HEK293 (cell line): ENCODE data around the gene IFNLR1.

Experiments
- EGR2 ChIP-seq: fragments of 450-650 bp; formaldehyde crosslinking; IDR thresholded peaks from 2 replicates; pipeline ENCODE4 v1.5.1; 2016; ENCODE audit warnings: low read depth, missing biosample characterization, missing genetic modification characterization
- REPIN1 ChIP-seq: fragments of 450-650 bp; formaldehyde crosslinking; IDR thresholded peaks from 2 replicates; pipeline ENCODE4 v1.5.1; 2017; ENCODE audit warnings: missing biosample characterization, missing genetic modification characterization, low read depth
- ZBTB7A ChIP-seq: fragments of 450-650 bp; formaldehyde crosslinking; IDR thresholded peaks from 2 replicates; pipeline ENCODE4 v1.5.1; 2016; ENCODE audit warnings: low read depth, missing biosample characterization, missing genetic modification characterization
- ZNF16 ChIP-seq: fragments of 450-650 bp; formaldehyde crosslinking; IDR thresholded peaks from 2 replicates; pipeline ENCODE4 v1.5.1; 2016; ENCODE audit warnings: low read depth, missing biosample characterization, missing genetic modification characterization
- ZNF19 ChIP-seq: fragments of 450-650 bp; formaldehyde crosslinking; IDR thresholded peaks from 2 replicates; pipeline ENCODE4; 2016; ENCODE audit warnings: missing biosample characterization, missing genetic modification characterization, low read depth
- ZNF24 ChIP-seq: fragments of 450-650 bp; formaldehyde crosslinking; IDR thresholded peaks from 2 replicates; pipeline ENCODE4 v1.5.1; 2016; ENCODE audit warnings: missing biosample characterization, missing genetic modification characterization
- ZNF416 ChIP-seq: fragments of 450-650 bp; formaldehyde crosslinking; IDR thresholded peaks from 2 replicates; pipeline ENCODE4 v1.5.1; 2016; ENCODE audit warnings: missing biosample characterization, missing genetic modification characterization
- ZNF596 ChIP-seq: fragments of 450-650 bp; IDR thresholded peaks from 2 replicates; pipeline ENCODE4 v1.5.0; 2018; ENCODE audit warnings: missing biosample characterization, mild to moderate bottlenecking, missing genetic modification characterization, moderate library complexity
- ZNF624 ChIP-seq: fragments of 450-650 bp; formaldehyde crosslinking; IDR thresholded peaks from 2 replicates; pipeline ENCODE4 v1.5.1; 2017; ENCODE audit warnings: missing biosample characterization, missing genetic modification characterization
- TF ChIP-seq, protein P1 (sequence below): fragments of 450-650 bp; formaldehyde crosslinking; IDR thresholded peaks from 2 replicates; pipeline ENCODE4 v1.5.1; 2016; ENCODE audit warnings: missing biosample characterization, missing genetic modification characterization
- TF ChIP-seq, protein P2 (sequence below): sonication (generic); formaldehyde crosslinking; IDR thresholded peaks from 2 replicates; pipeline ENCODE4 v1.8.1; 2022; ENCODE audit warnings: mild to moderate bottlenecking, moderate library complexity, missing genetic modification reagents
- TF ChIP-seq, protein P3 (sequence below): fragments of 450-650 bp; formaldehyde crosslinking; IDR thresholded peaks from 2 replicates; pipeline ENCODE4 v1.5.1; 2017; ENCODE audit warnings: missing biosample characterization, mild to moderate bottlenecking, missing genetic modification characterization, moderate library complexity

DNA sequence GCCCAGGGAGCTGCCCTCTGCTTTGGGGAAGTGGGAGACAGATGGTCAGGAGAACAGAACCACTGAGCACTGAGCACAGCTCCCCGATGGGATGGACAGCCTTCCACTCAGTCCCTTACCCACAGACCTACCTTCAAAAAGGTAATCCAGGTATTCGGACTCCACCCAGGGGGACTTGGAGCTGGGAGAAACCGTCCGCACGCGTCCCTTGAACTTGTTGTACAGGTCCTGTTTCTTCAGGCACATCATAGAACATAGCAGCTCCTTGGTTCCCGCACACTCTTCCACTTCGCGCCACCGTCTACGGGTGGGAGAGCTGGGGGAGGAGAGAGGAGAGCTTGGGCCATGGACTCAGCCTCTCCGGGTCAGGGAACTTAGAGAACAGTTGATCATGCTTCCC lies 17.8 kb downstream of the IFNLR1 start:
- TF ChIP-seq, protein P1, sequence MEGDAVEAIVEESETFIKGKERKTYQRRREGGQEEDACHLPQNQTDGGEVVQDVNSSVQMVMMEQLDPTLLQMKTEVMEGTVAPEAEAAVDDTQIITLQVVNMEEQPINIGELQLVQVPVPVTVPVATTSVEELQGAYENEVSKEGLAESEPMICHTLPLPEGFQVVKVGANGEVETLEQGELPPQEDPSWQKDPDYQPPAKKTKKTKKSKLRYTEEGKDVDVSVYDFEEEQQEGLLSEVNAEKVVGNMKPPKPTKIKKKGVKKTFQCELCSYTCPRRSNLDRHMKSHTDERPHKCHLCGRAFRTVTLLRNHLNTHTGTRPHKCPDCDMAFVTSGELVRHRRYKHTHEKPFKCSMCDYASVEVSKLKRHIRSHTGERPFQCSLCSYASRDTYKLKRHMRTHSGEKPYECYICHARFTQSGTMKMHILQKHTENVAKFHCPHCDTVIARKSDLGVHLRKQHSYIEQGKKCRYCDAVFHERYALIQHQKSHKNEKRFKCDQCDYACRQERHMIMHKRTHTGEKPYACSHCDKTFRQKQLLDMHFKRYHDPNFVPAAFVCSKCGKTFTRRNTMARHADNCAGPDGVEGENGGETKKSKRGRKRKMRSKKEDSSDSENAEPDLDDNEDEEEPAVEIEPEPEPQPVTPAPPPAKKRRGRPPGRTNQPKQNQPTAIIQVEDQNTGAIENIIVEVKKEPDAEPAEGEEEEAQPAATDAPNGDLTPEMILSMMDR: no peak
- TF ChIP-seq ZBTB7A (tag by site-specific recombination) (no peak), ZNF16 (tag by site-specific recombination) (no peak), ZNF19 (tag by site-specific recombination) (no peak), REPIN1 (no peak), EGR2 (tag by site-specific recombination) (no peak), ZNF24 (tag by site-specific recombination) (no peak), ZNF416 (tag by site-specific recombination) (no peak), ZNF624 (no peak), ZNF596 (tag by site-specific recombination) (no peak)
- TF ChIP-seq, protein P2, sequence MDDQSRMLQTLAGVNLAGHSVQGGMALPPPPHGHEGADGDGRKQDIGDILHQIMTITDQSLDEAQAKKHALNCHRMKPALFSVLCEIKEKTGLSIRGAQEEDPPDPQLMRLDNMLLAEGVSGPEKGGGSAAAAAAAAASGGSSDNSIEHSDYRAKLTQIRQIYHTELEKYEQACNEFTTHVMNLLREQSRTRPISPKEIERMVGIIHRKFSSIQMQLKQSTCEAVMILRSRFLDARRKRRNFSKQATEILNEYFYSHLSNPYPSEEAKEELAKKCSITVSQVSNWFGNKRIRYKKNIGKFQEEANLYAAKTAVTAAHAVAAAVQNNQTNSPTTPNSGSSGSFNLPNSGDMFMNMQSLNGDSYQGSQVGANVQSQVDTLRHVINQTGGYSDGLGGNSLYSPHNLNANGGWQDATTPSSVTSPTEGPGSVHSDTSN (CRISPR knock-in tag): no peak
- TF ChIP-seq, protein P3, sequence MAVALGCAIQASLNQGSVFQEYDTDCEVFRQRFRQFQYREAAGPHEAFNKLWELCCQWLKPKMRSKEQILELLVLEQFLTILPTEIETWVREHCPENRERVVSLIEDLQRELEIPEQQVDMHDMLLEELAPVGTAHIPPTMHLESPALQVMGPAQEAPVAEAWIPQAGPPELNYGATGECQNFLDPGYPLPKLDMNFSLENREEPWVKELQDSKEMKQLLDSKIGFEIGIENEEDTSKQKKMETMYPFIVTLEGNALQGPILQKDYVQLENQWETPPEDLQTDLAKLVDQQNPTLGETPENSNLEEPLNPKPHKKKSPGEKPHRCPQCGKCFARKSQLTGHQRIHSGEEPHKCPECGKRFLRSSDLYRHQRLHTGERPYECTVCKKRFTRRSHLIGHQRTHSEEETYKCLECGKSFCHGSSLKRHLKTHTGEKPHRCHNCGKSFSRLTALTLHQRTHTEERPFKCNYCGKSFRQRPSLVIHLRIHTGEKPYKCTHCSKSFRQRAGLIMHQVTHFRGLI (tag by site-specific recombination): no peak
